Activated naive CD4-positive, alpha-beta T cell treated with anti-CD3 and anti-CD28 coated beads for 36 hours (primary cell): Measurements from ENCODE around the gene EBLN2. TPM values are rescaled to one million over a fixed set of nuclear protein-coding genes. Genes with fewer than 3 reads are reported as not detected.

Experiments
- CTCF ChIA-PET: fragments of 350-600 bp; sonication (Branson Sonifier 250); formaldehyde crosslinking; loops from one replicate; lab custom pipeline; 2021; ENCODE audit warnings: antibody characterized with exemption; lab: Charles Lee
- DNase-seq: peaks from one replicate; pipeline ENCODE4 v3.0.0-alpha.2; 2020
- H3K27ac Mint-ChIP-seq: one replicate; pipeline ENCODE4 v1.8.0; 2021; ENCODE audit warnings: mild to moderate bottlenecking, mixed read lengths
- H3K27me3 Mint-ChIP-seq: one replicate; pipeline ENCODE4 v1.8.0; 2021; ENCODE audit warnings: low read depth, mixed read lengths
- H3K36me3 Mint-ChIP-seq: one replicate; pipeline ENCODE4 v1.8.0; 2021; ENCODE audit warnings: low read depth, mixed read lengths
- H3K4me1 Mint-ChIP-seq: one replicate; pipeline ENCODE4 v1.8.0; 2021; ENCODE audit warnings: low read depth, mixed read lengths
- H3K4me3 Mint-ChIP-seq: one replicate; pipeline ENCODE4 v1.8.0; 2021; ENCODE audit warnings: mild to moderate bottlenecking, moderate library complexity, mixed read lengths
- H3K9me3 Mint-ChIP-seq: one replicate; pipeline ENCODE4 v1.8.0; 2021; ENCODE audit warnings: mixed read lengths
- intact Hi-C: fragments of 100-400 bp; cut with micrococcal nuclease; formaldehyde crosslinking; loops from one replicate; pipeline ENCODE4 v1.15.1; 2023
- total RNA-seq, 2 experiments: library from RNA; stranded (reverse); gene quantifications; one replicate each; pipeline ENCODE4 v1.2.3, GENCODE V29; 2021

EBLN2 gene
- total RNA-seq, 2 experiments from 2014 or later, result 4.1 to 5.0 TPM

- Mint-ChIP-seq H3K4me3 (no peak overlapping the region), H3K36me3 (no peaks in the 10 kb centered on the region), H3K27me3 (no peaks in the 10 kb centered on the region), H3K4me1 (peaks cover 8% of the 10 kb centered on the region), H3K27ac (no peak overlapping the region), H3K9me3 (no peaks in the 10 kb centered on the region)
- DNase-seq, result peak; percentile 69
- CTCF ChIA-PET, result interaction anchor here (0.6 to 2.7 kb wide), 16 partner anchors 11 to 1356 kb away, joined by 3 to 23 read pairs (median 4); no protein-coding TSS in a partner anchor
- intact Hi-C loops, result loop anchor here (1.0 to 5.0 kb wide), 6 partner anchors 89 to 1364 kb away; no protein-coding TSS in a partner anchor
These were observed 24.6 kb downstream of the EBLN2 start for GRCh38 chr3:73086071-73086494.

GRCh38 chr3:73094129-73094528, 32.7 kb downstream of the EBLN2 start:
- Mint-ChIP-seq H3K27ac (peak overlapping the region; percentile 27), H3K9me3 (peaks cover 3% of the 10 kb centered on the region), H3K4me3 (no peak overlapping the region), H3K4me1 (peaks cover 5% of the 10 kb centered on the region), H3K27me3 (no peaks in the 10 kb centered on the region), H3K36me3 (no peaks in the 10 kb centered on the region)
- DNase-seq, result no peak
- CTCF ChIA-PET, result no interaction called here
- intact Hi-C loops, result no loop called here

DNA sequence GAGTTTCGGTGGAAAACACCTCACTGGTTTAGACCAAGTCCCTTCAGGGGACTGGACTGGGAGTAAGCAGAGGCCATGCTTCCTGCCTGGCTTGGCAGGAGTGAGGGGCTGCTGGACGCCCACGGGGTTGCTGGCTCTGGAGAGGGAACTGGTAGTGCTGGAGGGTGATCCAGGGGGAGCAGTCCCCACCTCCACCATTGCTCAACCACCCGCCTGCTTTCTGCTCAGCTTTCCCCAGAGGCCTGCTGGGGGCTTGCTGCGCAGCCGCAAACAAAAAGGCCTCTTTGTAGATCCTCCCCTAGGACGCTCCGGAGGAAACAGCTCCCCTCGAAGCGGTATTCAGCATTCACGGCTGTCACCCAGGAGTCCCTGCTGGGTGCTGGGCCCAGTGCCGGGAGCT, 33.5 kb downstream of the EBLN2 start:
- peaks cover 5% of the 10 kb centered on the region for H3K4me1 Mint-ChIP-seq
- no peak for DNase-seq
- H3K9me3 Mint-ChIP-seq, result peaks cover 3% of the 10 kb centered on the region
- no peak overlapping the region for H3K4me3 Mint-ChIP-seq
- no peaks in the 10 kb centered on the region for H3K36me3 Mint-ChIP-seq
- CTCF ChIA-PET, result no interaction called here
- H3K27me3 Mint-ChIP-seq, result no peaks in the 10 kb centered on the region
- intact Hi-C loops, result no loop called here
- no peak overlapping the region for H3K27ac Mint-ChIP-seq

GRCh38 chr3:73096169-73096568, 34.7 kb downstream of the EBLN2 start:
- CTCF ChIA-PET, result interaction anchor here (0.9 to 1.1 kb wide), 3 partner anchors 10 to 406 kb away, joined by 3 read pairs; no protein-coding TSS in a partner anchor
- H3K27ac Mint-ChIP-seq, result no peak overlapping the region
- H3K4me3 Mint-ChIP-seq, result no peak overlapping the region
- H3K9me3 Mint-ChIP-seq, result peaks cover 3% of the 10 kb centered on the region
- no peaks in the 10 kb centered on the region for H3K36me3 Mint-ChIP-seq
- H3K4me1 Mint-ChIP-seq, result peaks cover 5% of the 10 kb centered on the region
- intact Hi-C loops, result no loop called here
- DNase-seq, result no peak
- H3K27me3 Mint-ChIP-seq, result no peaks in the 10 kb centered on the region

- CTCF ChIA-PET, result interaction anchor here (0.6 to 1.2 kb wide), 4 partner anchors 18 to 179 kb away, joined by 3 read pairs; no protein-coding TSS in a partner anchor
These were observed 36.6 kb downstream of the EBLN2 start for GRCh38 chr3:73098026-73098425.

DNA sequence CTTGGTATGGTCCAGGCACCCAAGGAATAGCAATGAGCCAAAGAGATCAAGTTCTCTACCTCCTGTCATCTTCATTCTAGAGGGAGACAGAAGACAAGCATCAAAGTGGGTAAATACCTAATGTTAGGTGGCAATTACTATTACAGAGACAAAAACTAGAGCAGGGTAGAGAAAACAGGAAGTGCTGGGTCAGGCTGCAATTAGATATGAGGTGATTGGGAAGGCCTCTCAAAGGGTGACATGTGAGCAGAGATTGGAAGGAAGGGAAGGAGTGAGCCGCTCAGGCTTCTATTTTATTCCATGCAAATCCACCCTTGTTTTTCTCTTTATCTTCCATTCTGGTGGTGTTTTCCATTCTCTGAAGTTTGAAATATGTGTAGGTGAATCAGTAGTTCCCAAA, 37.4 kb downstream of the EBLN2 start:
- Mint-ChIP-seq H3K27ac (no peak overlapping the region), H3K36me3 (no peaks in the 10 kb centered on the region), H3K4me1 (peaks cover 5% of the 10 kb centered on the region), H3K27me3 (no peaks in the 10 kb centered on the region), H3K9me3 (peaks cover 3% of the 10 kb centered on the region), H3K4me3 (no peak overlapping the region)
- intact Hi-C loops, result no loop called here
- CTCF ChIA-PET, result no interaction called here
- no peak for DNase-seq

More at GRCh38 chr3:73098026-73098425, 36.6 kb downstream of the EBLN2 start:
- DNase-seq, result no peak
- no peaks in the 10 kb centered on the region for H3K36me3 Mint-ChIP-seq
- H3K27me3 Mint-ChIP-seq, result no peaks in the 10 kb centered on the region
- H3K27ac Mint-ChIP-seq, result no peak overlapping the region
- intact Hi-C loops, result no loop called here
- peaks cover 5% of the 10 kb centered on the region for H3K4me1 Mint-ChIP-seq
- H3K4me3 Mint-ChIP-seq, result no peak overlapping the region
- H3K9me3 Mint-ChIP-seq, result peaks cover 3% of the 10 kb centered on the region

GRCh38 chr3:73100741-73101559, 39.5 kb downstream of the EBLN2 start:
- Mint-ChIP-seq H3K27me3 (no peaks in the 10 kb centered on the region), H3K36me3 (no peaks in the 10 kb centered on the region), H3K9me3 (peaks cover 3% of the 10 kb centered on the region), H3K4me1 (no peaks in the 10 kb centered on the region), H3K4me3 (no peak overlapping the region), H3K27ac (no peak overlapping the region)
- CTCF ChIA-PET, result interaction anchor here (0.6 to 3.2 kb wide), 11 partner anchors 15 to 404 kb away, joined by 3 to 38 read pairs (median 3); no protein-coding TSS in a partner anchor
- intact Hi-C loops, result loop anchor here (1.0 to 10.0 kb wide), 3 partner anchors 164 to 401 kb away; no protein-coding TSS in a partner anchor
- peak; percentile 90 for DNase-seq

GRCh38 chr3:73101881-73102280, 40.4 kb downstream of the EBLN2 start:
- no peak for DNase-seq
- intact Hi-C loops, result loop anchor here (1.0 to 10.0 kb wide), 3 partner anchors 163 to 400 kb away; no protein-coding TSS in a partner anchor
- H3K27me3 Mint-ChIP-seq, result no peaks in the 10 kb centered on the region
- no peak overlapping the region for H3K27ac Mint-ChIP-seq
- H3K4me3 Mint-ChIP-seq, result no peak overlapping the region
- H3K36me3 Mint-ChIP-seq, result no peaks in the 10 kb centered on the region
- CTCF ChIA-PET, result interaction anchor here (0.9 to 3.2 kb wide), 5 partner anchors 82 to 403 kb away, joined by 3 to 38 read pairs (median 3); no protein-coding TSS in a partner anchor
- peaks cover 3% of the 10 kb centered on the region for H3K9me3 Mint-ChIP-seq
- H3K4me1 Mint-ChIP-seq, result no peaks in the 10 kb centered on the region

DNA sequence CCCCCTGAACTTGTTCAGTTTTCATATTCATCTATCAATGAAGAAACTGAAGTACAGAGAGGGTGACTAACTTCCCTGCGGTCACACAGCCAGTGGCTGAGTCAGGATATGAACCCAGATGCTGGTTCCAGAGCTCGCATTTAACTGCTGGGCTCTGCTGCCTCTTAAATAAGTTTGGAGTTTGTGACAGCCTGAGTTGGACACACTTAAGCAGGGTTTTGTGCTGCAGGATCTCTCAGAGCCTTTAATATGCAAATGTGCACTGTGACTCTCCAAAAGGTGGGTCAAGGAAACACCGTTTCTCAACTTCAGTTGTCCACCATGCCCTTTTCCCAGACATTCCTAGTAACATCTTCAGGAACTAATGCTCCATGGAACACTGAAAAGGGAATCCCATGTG, 45.8 kb downstream of the EBLN2 start:
- no peak for DNase-seq
- CTCF ChIA-PET, result interaction anchor here (0.6 kb wide), 1 partner anchor 105 kb away, joined by 3 read pairs; no protein-coding TSS in a partner anchor
- peaks cover 10% of the 10 kb centered on the region for H3K27me3 Mint-ChIP-seq
- H3K9me3 Mint-ChIP-seq, result no peaks in the 10 kb centered on the region
- no peaks in the 10 kb centered on the region for H3K36me3 Mint-ChIP-seq
- H3K27ac Mint-ChIP-seq, result no peak overlapping the region
- H3K4me3 Mint-ChIP-seq, result no peak overlapping the region
- intact Hi-C loops, result loop anchor here (10.0 kb wide), 1 partner anchor 158 kb away; no protein-coding TSS in a partner anchor
- H3K4me1 Mint-ChIP-seq, result no peaks in the 10 kb centered on the region

DNA sequence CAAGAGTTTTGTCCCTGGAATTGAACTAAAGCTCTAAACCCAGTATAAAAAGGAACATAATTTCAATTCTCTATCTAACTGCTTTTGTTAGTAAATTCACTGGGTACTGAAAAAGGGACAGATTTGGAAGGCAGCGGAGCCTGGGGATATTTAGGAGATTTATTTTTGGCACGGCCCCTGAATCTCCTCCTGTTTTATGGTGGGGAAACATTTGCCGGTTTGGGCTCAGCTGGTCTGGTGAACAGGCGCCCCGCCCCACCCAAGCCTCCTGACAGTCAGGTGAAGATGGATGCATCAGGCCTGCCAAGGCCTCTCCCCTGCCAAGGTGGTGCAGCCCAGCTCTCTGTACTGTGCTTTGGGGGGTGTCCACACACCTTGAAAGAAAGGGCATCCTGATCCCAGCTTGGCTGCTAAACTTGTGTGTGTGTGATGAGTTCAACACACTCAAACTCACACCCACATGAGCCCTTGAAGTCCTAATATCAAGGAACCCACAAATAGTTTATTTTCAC, 46.3 kb downstream of the EBLN2 start:
- Mint-ChIP-seq H3K9me3 (no peaks in the 10 kb centered on the region), H3K27ac (no peak overlapping the region), H3K27me3 (peaks cover 10% of the 10 kb centered on the region), H3K4me3 (no peak overlapping the region), H3K36me3 (no peaks in the 10 kb centered on the region), H3K4me1 (no peaks in the 10 kb centered on the region)
- CTCF ChIA-PET, result interaction anchor here (0.6 kb wide), 2 partner anchors 105 to 306 kb away, joined by 3 to 4 read pairs; no protein-coding TSS in a partner anchor
- intact Hi-C loops, result loop anchor here (10.0 kb wide), 1 partner anchor 157 kb away; no protein-coding TSS in a partner anchor
- DNase-seq, result no peak

- peaks cover 13% of the 10 kb centered on the region for H3K27me3 Mint-ChIP-seq
- no peak for DNase-seq
- H3K27ac Mint-ChIP-seq, result no peak overlapping the region
- intact Hi-C loops, result loop anchor here (10.0 kb wide), 1 partner anchor 156 kb away; no protein-coding TSS in a partner anchor
- no peaks in the 10 kb centered on the region for H3K9me3 Mint-ChIP-seq
- no peaks in the 10 kb centered on the region for H3K36me3 Mint-ChIP-seq
- CTCF ChIA-PET, result no interaction called here
- no peak overlapping the region for H3K4me3 Mint-ChIP-seq
- H3K4me1 Mint-ChIP-seq, result no peaks in the 10 kb centered on the region
These were observed 47.3 kb downstream of the EBLN2 start for GRCh38 chr3:73108750-73109149.

DNA sequence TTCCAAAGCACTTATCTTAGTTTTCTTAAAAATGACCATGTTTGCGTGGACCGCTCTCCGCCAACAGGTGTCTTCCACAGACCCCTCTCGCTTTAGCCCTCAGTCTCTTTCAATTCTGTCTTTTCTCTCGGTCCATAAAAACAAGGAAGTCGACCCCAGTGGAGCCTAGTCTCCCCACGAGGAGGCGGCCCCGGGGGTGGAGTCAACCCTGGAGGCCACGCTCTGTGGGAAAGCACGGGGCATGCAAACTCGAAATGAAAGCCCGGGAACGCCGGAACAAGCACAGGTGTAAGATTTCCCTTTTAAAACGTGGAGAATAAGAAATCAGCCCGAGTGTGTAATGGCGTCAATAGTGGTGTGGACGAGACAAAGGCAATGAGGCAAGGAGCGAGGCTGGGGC, 49.1 kb downstream of the EBLN2 start:
- Mint-ChIP-seq H3K27ac (no peak overlapping the region), H3K4me1 (no peaks in the 10 kb centered on the region), H3K36me3 (no peaks in the 10 kb centered on the region), H3K9me3 (no peaks in the 10 kb centered on the region), H3K4me3 (no peak overlapping the region), H3K27me3 (peaks cover 13% of the 10 kb centered on the region)
- CTCF ChIA-PET, result no interaction called here
- no peak for DNase-seq
- intact Hi-C loops, result no loop called here
